H1 (cell line): ENCODE measurements around the gene GYPC. TPM values are rescaled to one million over a fixed set of nuclear protein-coding genes. Genes with fewer than 3 reads are reported as not detected.

Source experiments
- CTCF ChIA-PET: fragments of 300-600 bp; sonication (Branson Sonifier 250); formaldehyde crosslinking; loops from one replicate; lab custom pipeline; 2021; ENCODE audit not compliant: partially characterized antibody; lab: Charles Lee
- POLR2A ChIA-PET: fragments of 300-600 bp; sonication (Branson Sonifier 250); formaldehyde crosslinking; loops from one replicate; lab custom pipeline; 2021; ENCODE audit warnings: inconsistent platforms; ENCODE audit not compliant: partially characterized antibody; lab: Charles Lee
- DNase-seq, 2 experiments: peaks; one replicate each; pipeline versions ENCODE4 v3.0.0 to v3.0.0-alpha.2; 2010 to 2022; ENCODE audit warnings: low spot score in 2 of 2, low read depth in 1 of 2, mixed read lengths in 1 of 2
- FAIRE-seq: peaks from 2 replicates; lab custom pipeline; 2011; peaks lifted over from hg19 to GRCh38; lab: Jason Lieb, UNC
- H2AFZ ChIP-seq: 2 replicates; pipeline ENCODE4 v1.8.1; 2012; ENCODE audit warnings: low read length, inconsistent platforms
- H2AK5ac ChIP-seq: 2 replicates; pipeline ENCODE4 v1.6.1; 2013; ENCODE audit warnings: low read depth, low read length
- H2BK120ac ChIP-seq: replicated peaks from 2 replicates; pipeline ENCODE3; 2013; ENCODE audit warnings: low read depth, low read length, inconsistent platforms
- H2BK12ac ChIP-seq: 2 replicates; pipeline ENCODE4 v1.6.1; 2013; ENCODE audit warnings: low read depth, low read length
- H2BK15ac ChIP-seq: 2 replicates; pipeline ENCODE4 v1.6.1; 2013; ENCODE audit warnings: low read length
- H2BK20ac ChIP-seq: 2 replicates; pipeline ENCODE4 v1.6.1; 2013; ENCODE audit warnings: low read length
- H2BK5ac ChIP-seq: 2 replicates; pipeline ENCODE4 v1.6.1; 2013; ENCODE audit warnings: low read depth, low read length
- H3K14ac ChIP-seq: 2 replicates; pipeline ENCODE4 v1.6.1; 2013; ENCODE audit warnings: inconsistent platforms; ENCODE audit not compliant: insufficient read length
- H3K18ac ChIP-seq: 2 replicates; pipeline ENCODE4 v1.6.1; 2013; ENCODE audit warnings: low read length; ENCODE audit errors: extremely low read depth
- H3K23ac ChIP-seq: 2 replicates; pipeline ENCODE4 v1.6.1; 2013; ENCODE audit warnings: inconsistent platforms; ENCODE audit not compliant: insufficient read length
- H3K23me2 ChIP-seq: 2 replicates; pipeline ENCODE4 v1.6.1; 2013; ENCODE audit warnings: low read depth, low read length
- H3K27ac ChIP-seq: 2 replicates; pipeline ENCODE4 v1.6.1; 2011; ENCODE audit warnings: low read depth, low read length, inconsistent platforms
- H3K27me3 ChIP-seq, 4 experiments: replicated peaks in 1 of 4; 1 replicate in 1 of 4; 2 replicates in 3 of 4; pipeline versions ENCODE4 v1.6.1 to v1.8.1; 2011 to 2013; ENCODE audit warnings: low read length in 3 of 4, mild to moderate bottlenecking in 3 of 4, inconsistent platforms in 2 of 4, mixed read lengths in 2 of 4, moderate library complexity in 1 of 4; ENCODE audit not compliant: control insufficient read depth in 3 of 4, insufficient read depth in 3 of 4; ENCODE audit errors: extremely low read depth in 1 of 4
- H3K36me3 ChIP-seq, 4 experiments: 2 replicates each; pipeline versions ENCODE4 v1.6.1 to v1.8.1; 2011 to 2013; ENCODE audit warnings: mild to moderate bottlenecking in 4 of 4, low read length in 3 of 4, moderate library complexity in 2 of 4, control low read depth in 1 of 4, inconsistent platforms in 1 of 4; ENCODE audit not compliant: insufficient read depth in 4 of 4, control insufficient read depth in 2 of 4
- H3K4ac ChIP-seq: replicated peaks from 2 replicates; pipeline ENCODE3; 2013; ENCODE audit warnings: low read length, low read depth, mixed read lengths, inconsistent platforms; ENCODE audit not compliant: insufficient read length
- H3K4me1 ChIP-seq, 4 experiments: replicated peaks in 1 of 4; 1 replicate in 1 of 4; 2 replicates in 3 of 4; pipeline versions ENCODE4 v1.6.1 to v1.8.1; 2011 to 2013; ENCODE audit warnings: low read length in 3 of 4, inconsistent platforms in 2 of 4, mixed read lengths in 1 of 4; ENCODE audit not compliant: insufficient read depth in 4 of 4, control insufficient read depth in 3 of 4
- H3K4me2 ChIP-seq, 2 experiments: 2 replicates each; pipeline versions ENCODE4 v1.6.1 to v1.8.1; 2011 to 2013; ENCODE audit warnings: low read depth in 2 of 2, low read length in 2 of 2, control low read depth in 1 of 2, inconsistent platforms in 1 of 2, mild to moderate bottlenecking in 1 of 2; ENCODE audit not compliant: insufficient read depth in 1 of 2
- H3K4me3 ChIP-seq, 4 experiments: fragments of 200-600, 300-600 bp in 1 of 4; sonication (generic), shearing (Covaris generic), sonication (Bioruptor Twin) in 1 of 4; 2 replicates each; pipeline versions ENCODE4 v1.5.1 to v1.8.1; 2011 to 2016; ENCODE audit warnings: low read length in 4 of 4, low read depth in 3 of 4, control low read depth in 2 of 4, inconsistent platforms in 2 of 4, mild to moderate bottlenecking in 2 of 4, mixed read lengths in 1 of 4, moderate library complexity in 1 of 4; ENCODE audit not compliant: insufficient read depth in 2 of 4; ENCODE audit errors: extremely low read depth in 1 of 4
- H3K56ac ChIP-seq: replicated peaks from 2 replicates; pipeline ENCODE3; 2013; ENCODE audit warnings: low read depth, mild to moderate bottlenecking, mixed read lengths, low read length, inconsistent platforms; ENCODE audit not compliant: insufficient read length
- H3K79me1 ChIP-seq: 2 replicates; pipeline ENCODE4 v1.6.1; 2013; ENCODE audit warnings: low read depth, low read length, control low read depth
- H3K79me2 ChIP-seq, 2 experiments: 2 replicates each; pipeline versions ENCODE4 v1.6.1 to v1.8.1; 2012 to 2013; ENCODE audit warnings: low read length in 2 of 2, mild to moderate bottlenecking in 2 of 2, inconsistent platforms in 1 of 2; ENCODE audit not compliant: insufficient read depth in 2 of 2, control insufficient read depth in 1 of 2
- H3K9ac ChIP-seq, 4 experiments: replicated peaks in 1 of 4; 1 replicate in 1 of 4; 2 replicates in 3 of 4; pipeline versions ENCODE4 v1.6.1 to v1.8.1; 2011 to 2013; ENCODE audit warnings: low read depth in 3 of 4, low read length in 3 of 4, control low read depth in 2 of 4, mild to moderate bottlenecking in 2 of 4, moderate library complexity in 2 of 4, inconsistent platforms in 1 of 4; ENCODE audit errors: extremely low read depth in 1 of 4
- H3K9me3 ChIP-seq, 2 experiments: 2 replicates each; pipeline versions ENCODE4 v1.6.1 to v1.8.1; 2012 to 2013; ENCODE audit warnings: mild to moderate bottlenecking in 2 of 2, moderate library complexity in 2 of 2, control low read depth in 1 of 2, inconsistent platforms in 1 of 2, low read depth in 1 of 2, low read length in 1 of 2, mixed read lengths in 1 of 2; ENCODE audit not compliant: insufficient read depth in 2 of 2
- H4K20me1 ChIP-seq, 2 experiments: replicated peaks in 1 of 2; 2 replicates each; pipeline versions ENCODE3 to v1.8.1; 2011 to 2013; ENCODE audit warnings: inconsistent platforms in 2 of 2, low read length in 2 of 2, mild to moderate bottlenecking in 1 of 2; ENCODE audit not compliant: insufficient read depth in 2 of 2, control insufficient read depth in 1 of 2
- H4K5ac ChIP-seq: 2 replicates; pipeline ENCODE4 v1.6.1; 2013; ENCODE audit warnings: low read length, low read depth, mixed read lengths, inconsistent platforms; ENCODE audit not compliant: insufficient read length
- H4K8ac ChIP-seq: 2 replicates; pipeline ENCODE4 v1.8.0; 2013; ENCODE audit warnings: mild to moderate bottlenecking, moderate library complexity, low read length, inconsistent platforms; ENCODE audit not compliant: insufficient read depth; ENCODE audit errors: extremely low read depth
- H4K91ac ChIP-seq: replicated peaks from 2 replicates; pipeline ENCODE3; 2013; ENCODE audit warnings: low read length, mixed read lengths, inconsistent platforms; ENCODE audit not compliant: insufficient read length
- CEBPB ChIP-seq: IDR thresholded peaks from 2 replicates; pipeline ENCODE4 v1.6.1; 2012; ENCODE audit warnings: low read depth, low read length
- CREB1 ChIP-seq: IDR thresholded peaks from 2 replicates; pipeline ENCODE4 v1.6.1; 2012; ENCODE audit warnings: inconsistent platforms
- CTCF ChIP-seq, 3 experiments: IDR thresholded peaks; 1 replicate in 2 of 3; 2 replicates in 1 of 3; pipeline versions ENCODE4 v1.5.1 to v1.6.1; 2011; ENCODE audit warnings: low read length in 3 of 3, mild to moderate bottlenecking in 3 of 3, inconsistent platforms in 2 of 3, low read depth in 1 of 3, moderate library complexity in 1 of 3; ENCODE audit not compliant: insufficient read depth in 1 of 3; ENCODE audit errors: control extremely low read depth in 1 of 3
- FOSL1 ChIP-seq: IDR thresholded peaks from 2 replicates; pipeline ENCODE4 v1.6.1; 2011; ENCODE audit warnings: mild to moderate bottlenecking, low read depth, low read length, moderate library complexity; ENCODE audit not compliant: insufficient read depth
- GABPA ChIP-seq: IDR thresholded peaks from 2 replicates; pipeline ENCODE4 v1.6.1; 2011; ENCODE audit warnings: mild to moderate bottlenecking, low read length, moderate library complexity, borderline replicate concordance; ENCODE audit not compliant: insufficient read depth
- RBBP5 ChIP-seq: IDR thresholded peaks from 2 replicates; pipeline ENCODE4 v1.7.1; 2012; ENCODE audit warnings: low read depth, mild to moderate bottlenecking, inconsistent platforms, low read length, moderate library complexity, borderline replicate concordance
- SIRT6 ChIP-seq: IDR thresholded peaks from one replicate; pipeline ENCODE4 v1.7.1; 2012; ENCODE audit warnings: low read length, inconsistent platforms
- SP2 ChIP-seq: IDR thresholded peaks from 2 replicates; pipeline ENCODE4 v1.6.1; 2012; ENCODE audit warnings: mild to moderate bottlenecking, low read length, inconsistent platforms
- SUZ12 ChIP-seq: fragments of 200-600 bp; sonication (generic); IDR thresholded peaks from 2 replicates; pipeline ENCODE4 v1.6.1; 2012; ENCODE audit warnings: mild to moderate bottlenecking, inconsistent platforms, low read length, moderate library complexity, mixed read lengths
- TAF1 ChIP-seq: IDR thresholded peaks from 2 replicates; pipeline ENCODE4 v1.6.1; 2011; ENCODE audit warnings: mild to moderate bottlenecking, low read depth, low read length
- TAF7 ChIP-seq: optimal IDR thresholded peaks from 2 replicates; pipeline ENCODE3; 2011; ENCODE audit warnings: low read depth, mild to moderate bottlenecking, inconsistent platforms, low read length, moderate library complexity, borderline replicate concordance
- TCF12 ChIP-seq: IDR thresholded peaks from 2 replicates; pipeline ENCODE4 v1.6.1; 2011; ENCODE audit warnings: low read depth, mild to moderate bottlenecking, low read length
- YY1 ChIP-seq: IDR thresholded peaks from 2 replicates; pipeline ENCODE4 v1.6.1; 2011; ENCODE audit warnings: low read depth, mild to moderate bottlenecking, low read length
- WGBS, 2 experiments: shearing (Covaris generic) in 1 of 2; methylation state at CpG; one replicate each; pipeline versions ENCODE4 v1.1.6 to v1.1.7; 2013 to 2015; ENCODE audit warnings: low lambda C conversion rate in 2 of 2, mixed read lengths in 2 of 2, inconsistent platforms in 1 of 2, low coverage in 1 of 2, missing lambda C conversion rate in 1 of 2; ENCODE audit not compliant: insufficient replicate concordance in 2 of 2, insufficient coverage in 1 of 2, insufficient read length in 1 of 2; ENCODE audit errors: extremely low coverage in 1 of 2, missing lambda C conversion rate in 1 of 2; 5-methylcytosine and 5-hydroxymethylcytosine counted together
- polyA plus RNA-seq, 7 experiments: library from polyadenylated mRNA; depleted of rRNA in 3 of 7; stranded (reverse) in 5 of 7; unstranded in 2 of 7; fragments of >200 nt in 5 of 7; fragments of 200-250 nt in 2 of 7; gene quantifications; 1 replicate in 5 of 7; 2 replicates in 1 of 7; 4 replicates in 1 of 7; pipeline versions ENCODE4 v1.2.1 to v1.2.3, GENCODE V29; 2011 to 2013; ENCODE audit warnings: missing spikeins in 2 of 7, mixed read lengths in 2 of 7
- total RNA-seq: library from RNA; stranded (reverse); fragmentation: NEBNext Ultra II Directional; extraction: Animal tissue kit (Norgen Biotek cat#: 25700); gene quantifications from 2 replicates; pipeline ENCODE4 v1.2.1, GENCODE V29; 2021

The GYPC gene
- total and polyA plus RNA-seq, 2 of the 8 experiments (the other 6 are each of a cell fraction or from before 2014, with no cell fraction given), result 26.8 to 53.6 TPM

- ChIA-PET POLR2A (no interaction called here), CTCF (interaction anchor here (0.7 to 1.2 kb wide), 2 partner anchors 84 to 362 kb away, joined by 3 read pairs; no protein-coding TSS in a partner anchor)
- H2AK5ac ChIP-seq, result no peak overlapping the region
- H3K56ac ChIP-seq, result no peak overlapping the region
- WGBS, 2 experiments, result 88% methylated on average over 3 of the region's 3 CpGs; no CpG with 5 or more reads in 1 of the 2 experiments
- peaks cover 0 to 9% (median 3%) of the 10 kb centered on the region in 4 experiments; a peak in 4 of 7 replicates for H3K4me1 ChIP-seq
- no peaks in the 10 kb centered on the region for H3K79me1 ChIP-seq
- no peak overlapping the region for H3K4me2 ChIP-seq
- H3K4ac ChIP-seq, result no peak overlapping the region
- H3K36me3 ChIP-seq, result no peaks in the 10 kb centered on the region
- no peak overlapping the region for H2BK5ac ChIP-seq
- no peak overlapping the region for H2BK15ac ChIP-seq
- no peak for DNase-seq
- no peak overlapping the region for H3K4me3 ChIP-seq
- H2BK12ac ChIP-seq, result no peak overlapping the region
- H3K23me2 ChIP-seq, result no peaks in the 10 kb centered on the region
- H4K91ac ChIP-seq, result no peak overlapping the region
- no peak overlapping the region for H3K9ac ChIP-seq
- no peak for FAIRE-seq
- H2BK20ac ChIP-seq, result no peak overlapping the region
- H3K14ac ChIP-seq, result no peak overlapping the region
- no peak overlapping the region for H2AFZ ChIP-seq
- H4K5ac ChIP-seq, result no peak overlapping the region
- no peak overlapping the region for H3K23ac ChIP-seq
- no peak overlapping the region for H3K27ac ChIP-seq
- no peaks in the 10 kb centered on the region for H3K79me2 ChIP-seq
- H3K9me3 ChIP-seq, result no peaks in the 10 kb centered on the region
- no peaks in the 10 kb centered on the region for H4K20me1 ChIP-seq
- H3K18ac ChIP-seq, result no peak overlapping the region
- no peak overlapping the region for H4K8ac ChIP-seq
- no peak overlapping the region for H2BK120ac ChIP-seq
- H3K27me3 ChIP-seq, result no peaks in the 10 kb centered on the region
- TF ChIP-seq FOSL1 (no peak), CEBPB (no peak), TCF12 (no peak), YY1 (no peak), TAF7 (no peak), RBBP5 (no peak), SIRT6 (no peak), TAF1 (no peak), CREB1 (no peak), CTCF (IDR thresholded peaks at IDR 0.05; ENCODE audit: control extremely low read depth in 1 of 3, insufficient read depth in 1 of 3, low read depth in 1 of 3, low read length in 3 of 3) (no peak), SP2 (no peak), SUZ12 (no peak), GABPA (no peak)
These were observed 8.3 kb downstream of the GYPC start for GRCh38 chr2:126664234-126664633.
